GM12878 (cell line): ENCODE data around the gene HMCN1. TPM values are rescaled to one million over a fixed set of nuclear protein-coding genes. Genes with fewer than 3 reads are reported as not detected.

Source experiments
- ATAC-seq: fragments of 200-7000 bp; cut with Tn5 transposase; 3 replicates; pipeline ENCODE4 v1.9.1; 2020; ENCODE audit warnings: mild to moderate bottlenecking, moderate library complexity
- BruUV-seq: library from RNA; stranded (reverse); fragments of 400-500 nt; replicated peaks from 2 replicates; lab custom pipeline; 2021; lab: Mats Ljungman, UMichigan
- CTCF ChIA-PET: fragments of 300-600 bp; sonication (Branson Sonifier 250); formaldehyde crosslinking; extraction: SDS; loops from one replicate; lab custom pipeline; 2021; ENCODE audit warnings: inconsistent platforms; lab: Yijun Ruan, JAX
- POLR2A ChIA-PET: fragments of 350-600 bp; formaldehyde crosslinking; extraction: SDS; loops from one replicate; lab custom pipeline; 2021; ENCODE audit warnings: inconsistent platforms; lab: Charles Lee
- RAD21 ChIA-PET: fragments of 300-600 bp; sonication (Branson Sonifier 250); formaldehyde crosslinking; loops from one replicate; lab custom pipeline; 2023; ENCODE audit warnings: antibody characterized with exemption; ENCODE audit not compliant: unreplicated experiment; lab: Charles Lee
- SMC1A ChIA-PET: fragments of 300-600 bp; sonication (Branson Sonifier 250); formaldehyde crosslinking; loops from one replicate; lab custom pipeline; 2023; ENCODE audit not compliant: unreplicated experiment, uncharacterized antibody; lab: Charles Lee
- DNase-seq: peaks from one replicate; pipeline ENCODE4 v3.0.0-alpha.2; 2011; ENCODE audit warnings: low read depth, low spot score
- FAIRE-seq: peaks from 3 replicates; lab custom pipeline; 2011; peaks lifted over from hg19 to GRCh38; lab: Jason Lieb, UNC
- H2AFZ ChIP-seq: 2 replicates; pipeline ENCODE4 v1.6.0; 2011; ENCODE audit warnings: low read depth, low read length, control low read depth; ENCODE audit not compliant: control insufficient read depth
- H3K27ac ChIP-seq: 2 replicates; pipeline ENCODE4 v1.5.1; 2011; ENCODE audit warnings: control low read depth; ENCODE audit not compliant: control insufficient read depth, insufficient read depth
- H3K27me3 ChIP-seq, 2 experiments: replicated peaks in 1 of 2; 2 replicates each; pipeline versions ENCODE4 v1.6.0 to v1.6.1; 2011; ENCODE audit warnings: low read length in 1 of 2; ENCODE audit not compliant: control insufficient read depth in 2 of 2, insufficient read depth in 2 of 2
- H3K36me3 ChIP-seq, 2 experiments: 2 replicates each; pipeline ENCODE4 v1.5.1; 2011; ENCODE audit warnings: low read length in 1 of 2; ENCODE audit not compliant: control insufficient read depth in 2 of 2, insufficient read depth in 2 of 2
- H3K4me1 ChIP-seq: 2 replicates; pipeline ENCODE4 v1.6.1; 2011; ENCODE audit warnings: mild to moderate bottlenecking, low read length, moderate library complexity, mixed read lengths; ENCODE audit not compliant: control insufficient read depth, insufficient read depth
- H3K4me2 ChIP-seq: 2 replicates; pipeline ENCODE4 v1.6.0; 2011; ENCODE audit warnings: control low read depth; ENCODE audit not compliant: control insufficient read depth, insufficient read depth
- H3K4me3 ChIP-seq: fragments of 200-600 bp; sonication (generic); 2 replicates; pipeline ENCODE4 v1.5.1; 2016
- H3K79me2 ChIP-seq: 2 replicates; pipeline ENCODE4 v1.6.0; 2011; ENCODE audit warnings: low read length; ENCODE audit not compliant: control insufficient read depth, insufficient read depth
- H3K9ac ChIP-seq: 2 replicates; pipeline ENCODE4 v1.8.0; 2011; ENCODE audit warnings: low read length, control low read depth, mixed read lengths; ENCODE audit not compliant: control insufficient read depth, insufficient read depth
- H3K9me3 ChIP-seq: replicated peaks from 3 replicates; pipeline ENCODE4 v1.5.1; 2011; ENCODE audit warnings: mild to moderate bottlenecking, low read length; ENCODE audit not compliant: control insufficient read depth, insufficient read depth
- H4K20me1 ChIP-seq: 2 replicates; pipeline ENCODE4 v1.6.0; 2011; ENCODE audit not compliant: control insufficient read depth, insufficient read depth
- CBX3 ChIP-seq: fragments of 200-600 bp; sonication (generic); IDR thresholded peaks from 2 replicates; pipeline ENCODE4 v1.6.1; 2016; ENCODE audit warnings: low read depth, borderline replicate concordance
- CHD4 ChIP-seq: fragments of 200-600 bp; sonication (generic); IDR thresholded peaks from 2 replicates; pipeline ENCODE4 v1.6.1; 2016; ENCODE audit warnings: mild to moderate bottlenecking
- MXI1 ChIP-seq: fragments of 150-350 bp; IDR thresholded peaks from 2 replicates; pipeline ENCODE4 v1.6.1; 2011; ENCODE audit warnings: low read depth, mild to moderate bottlenecking, inconsistent platforms, low read length, improper control_type of control experiment
- PAX5 ChIP-seq: IDR thresholded peaks from 2 replicates; pipeline ENCODE4 v1.6.1; 2011; ENCODE audit warnings: low read depth, low read length, borderline replicate concordance
- SUZ12 ChIP-seq: fragments of 200-600 bp; sonication (generic); IDR thresholded peaks from one replicate; pipeline ENCODE4 v1.6.1; 2018; ENCODE audit warnings: antibody characterized with exemption, mild to moderate bottlenecking; ENCODE audit not compliant: unreplicated experiment
- WRNIP1 ChIP-seq: IDR thresholded peaks from 2 replicates; pipeline ENCODE4 v1.6.1; 2011; ENCODE audit warnings: low read depth, low read length, improper control_type of control experiment, borderline replicate concordance
- WGBS: methylation state at CpG from one replicate; pipeline ENCODE4 v1.1.6; 2016; ENCODE audit warnings: low lambda C conversion rate; ENCODE audit not compliant: insufficient replicate concordance, insufficient coverage; ENCODE audit errors: missing lambda C conversion rate; 5-methylcytosine and 5-hydroxymethylcytosine counted together
- in situ Hi-C: fragments of 300-500 bp; cut with MboI; formaldehyde crosslinking; loops from 9 replicates; pipeline ENCODE4 v1.14.3; 2018; ENCODE audit warnings: mixed read lengths
- intact Hi-C: fragments of 100-400 bp; cut with micrococcal nuclease; formaldehyde crosslinking; loops from one replicate; pipeline ENCODE4 v1.14.2; 2022; ENCODE audit not compliant: unreplicated experiment
- polyA plus RNA-seq, 11 experiments: library from polyadenylated mRNA; depleted of rRNA in 4 of 11; unstranded in 6 of 11; stranded (reverse) in 5 of 11; fragments of >200 nt; fragmentation: Nextera tagmentation in 4 of 11; fragmentation: Illumina TruSeq in 1 of 11; extraction: Ambion mirVana in 4 of 11; extraction: Trizol in 1 of 11; gene quantifications; 1 replicate in 1 of 11; 2 replicates in 10 of 11; pipeline versions ENCODE4 v1.2.1 to v1.2.3, GENCODE V29; 2011 to 2016; ENCODE audit warnings: inconsistent platforms in 2 of 11, missing spikeins in 2 of 11, low read depth in 1 of 11
- total RNA-seq, 4 experiments: library from RNA; depleted of rRNA in 3 of 4; stranded (reverse); fragments of >200 nt in 3 of 4; fragmentation: Illumina TruSeq in 1 of 4; extraction: Trizol in 1 of 4; gene quantifications; 2 replicates each; pipeline versions ENCODE4 v1.2.1 to v1.2.3, GENCODE V29; 2013 to 2021
- TF ChIP-seq, protein P1 (sequence below): IDR thresholded peaks from 2 replicates; pipeline ENCODE4 v1.6.1; 2011; ENCODE audit warnings: mild to moderate bottlenecking, low read depth, low read length, moderate library complexity; ENCODE audit not compliant: insufficient replicate concordance

Gene HMCN1
- total and polyA plus RNA-seq, 10 of the 15 experiments (the other 5 are each of a cell fraction or from before 2014, with no cell fraction given): under 0.01 to 0.07 TPM; not detected in 8

GRCh38 chr1:185960422-185961321, 226.5 kb downstream of the HMCN1 start:
- ChIA-PET POLR2A (no interaction called here), RAD21 (interaction anchor here (0.6 kb wide), 1 partner anchor 414 kb away, joined by 4 read pairs; the partner anchor contains the start of gene TPR), CTCF (interaction anchor here (1.3 kb wide), 1 partner anchor 12 kb away, joined by 3 read pairs; no protein-coding TSS in a partner anchor), SMC1A (no interaction called here)
- Histone ChIP-seq H4K20me1 (no peaks in the 10 kb centered on the region), H3K9ac (no peak overlapping the region), H3K4me1 (no peaks in the 10 kb centered on the region), H3K79me2 (no peaks in the 10 kb centered on the region), H3K9me3 (no peaks in the 10 kb centered on the region), H3K4me2 (no peak overlapping the region), H2AFZ (no peak overlapping the region), H3K36me3 (no peaks in the 10 kb centered on the region), H3K27me3 (no peaks in the 10 kb centered on the region), H3K27ac (no peak overlapping the region), H3K4me3 (no peak overlapping the region)
- in situ Hi-C loops: no loop called here
- DNase-seq (no peak), ATAC-seq (no peak), FAIRE-seq (no peak)
- WGBS: 36% methylated on average over 5 of the region's 5 CpGs
- TF ChIP-seq, protein P1, sequence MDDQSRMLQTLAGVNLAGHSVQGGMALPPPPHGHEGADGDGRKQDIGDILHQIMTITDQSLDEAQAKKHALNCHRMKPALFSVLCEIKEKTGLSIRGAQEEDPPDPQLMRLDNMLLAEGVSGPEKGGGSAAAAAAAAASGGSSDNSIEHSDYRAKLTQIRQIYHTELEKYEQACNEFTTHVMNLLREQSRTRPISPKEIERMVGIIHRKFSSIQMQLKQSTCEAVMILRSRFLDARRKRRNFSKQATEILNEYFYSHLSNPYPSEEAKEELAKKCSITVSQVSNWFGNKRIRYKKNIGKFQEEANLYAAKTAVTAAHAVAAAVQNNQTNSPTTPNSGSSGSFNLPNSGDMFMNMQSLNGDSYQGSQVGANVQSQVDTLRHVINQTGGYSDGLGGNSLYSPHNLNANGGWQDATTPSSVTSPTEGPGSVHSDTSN: no peak
- TF ChIP-seq PAX5 (no peak), CHD4 (no peak), CBX3 (no peak), SUZ12 (no peak), WRNIP1 (no peak), MXI1 (no peak)
- BruUV-seq: no TSS peak
- intact Hi-C loops: no loop called here
